ENCODE measurements around the gene TCP11L1.

DNA sequence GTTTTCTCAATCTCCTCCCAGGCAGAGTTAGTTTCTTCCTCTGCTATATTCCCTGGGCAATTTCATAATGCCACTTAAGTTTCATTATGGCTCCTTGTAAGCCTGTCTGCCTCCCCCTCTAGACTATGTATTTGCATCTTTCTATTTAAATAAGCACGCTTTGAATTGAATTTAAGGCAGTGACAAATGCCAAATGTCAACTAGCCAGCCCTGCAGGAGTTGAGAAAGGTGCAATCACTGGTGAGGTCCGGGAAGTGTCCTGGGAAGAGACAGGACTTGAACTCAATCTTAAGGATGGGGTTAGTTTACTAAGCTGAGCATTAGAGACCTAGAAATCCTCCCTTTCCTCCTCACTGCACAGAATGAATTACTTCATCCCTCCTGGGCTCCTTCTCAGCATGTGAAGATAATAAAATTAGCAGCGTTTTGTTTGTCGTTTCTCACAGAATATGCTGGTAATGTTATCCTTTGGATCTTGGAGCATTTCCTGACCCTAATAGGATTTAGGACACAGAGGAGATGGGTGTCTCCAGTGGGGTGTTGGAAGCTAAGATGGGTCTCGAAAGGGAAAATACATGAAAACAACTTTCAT, 1.6 kb downstream of the TCP11L1 start:
- TF ChIP-seq POLR2A (IDR thresholded peaks at IDR 0.05) (no peak), POLR2AphosphoS5 (IDR thresholded peaks at IDR 0.05) (no peak)
- TF ChIP-seq, protein P1, sequence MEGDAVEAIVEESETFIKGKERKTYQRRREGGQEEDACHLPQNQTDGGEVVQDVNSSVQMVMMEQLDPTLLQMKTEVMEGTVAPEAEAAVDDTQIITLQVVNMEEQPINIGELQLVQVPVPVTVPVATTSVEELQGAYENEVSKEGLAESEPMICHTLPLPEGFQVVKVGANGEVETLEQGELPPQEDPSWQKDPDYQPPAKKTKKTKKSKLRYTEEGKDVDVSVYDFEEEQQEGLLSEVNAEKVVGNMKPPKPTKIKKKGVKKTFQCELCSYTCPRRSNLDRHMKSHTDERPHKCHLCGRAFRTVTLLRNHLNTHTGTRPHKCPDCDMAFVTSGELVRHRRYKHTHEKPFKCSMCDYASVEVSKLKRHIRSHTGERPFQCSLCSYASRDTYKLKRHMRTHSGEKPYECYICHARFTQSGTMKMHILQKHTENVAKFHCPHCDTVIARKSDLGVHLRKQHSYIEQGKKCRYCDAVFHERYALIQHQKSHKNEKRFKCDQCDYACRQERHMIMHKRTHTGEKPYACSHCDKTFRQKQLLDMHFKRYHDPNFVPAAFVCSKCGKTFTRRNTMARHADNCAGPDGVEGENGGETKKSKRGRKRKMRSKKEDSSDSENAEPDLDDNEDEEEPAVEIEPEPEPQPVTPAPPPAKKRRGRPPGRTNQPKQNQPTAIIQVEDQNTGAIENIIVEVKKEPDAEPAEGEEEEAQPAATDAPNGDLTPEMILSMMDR (IDR thresholded peaks at IDR 0.05), result no peak

Measured in gastroesophageal sphincter (tissue), 3 donors.